GM12878 (cell line): ENCODE results near the gene PTCD1. TPM values are rescaled to one million over a fixed set of nuclear protein-coding genes. Genes with fewer than 3 reads are reported as not detected.

ENCODE experiments used
- ATAC-seq: fragments of 200-7000 bp; cut with Tn5 transposase; 3 replicates; pipeline ENCODE4 v1.9.1; 2020; ENCODE audit warnings: mild to moderate bottlenecking, moderate library complexity
- BruUV-seq: library from RNA; stranded (reverse); fragments of 400-500 nt; replicated peaks from 2 replicates; lab custom pipeline; 2021; lab: Mats Ljungman, UMichigan
- CTCF ChIA-PET: fragments of 300-600 bp; sonication (Branson Sonifier 250); formaldehyde crosslinking; extraction: SDS; loops from one replicate; lab custom pipeline; 2021; ENCODE audit warnings: inconsistent platforms; lab: Yijun Ruan, JAX
- POLR2A ChIA-PET: fragments of 350-600 bp; formaldehyde crosslinking; extraction: SDS; loops from one replicate; lab custom pipeline; 2021; ENCODE audit warnings: inconsistent platforms; lab: Charles Lee
- RAD21 ChIA-PET: fragments of 300-600 bp; sonication (Branson Sonifier 250); formaldehyde crosslinking; loops from one replicate; lab custom pipeline; 2023; ENCODE audit warnings: antibody characterized with exemption; ENCODE audit not compliant: unreplicated experiment; lab: Charles Lee
- SMC1A ChIA-PET: fragments of 300-600 bp; sonication (Branson Sonifier 250); formaldehyde crosslinking; loops from one replicate; lab custom pipeline; 2023; ENCODE audit not compliant: unreplicated experiment, uncharacterized antibody; lab: Charles Lee
- DNase-seq: peaks from one replicate; pipeline ENCODE4 v3.0.0-alpha.2; 2011; ENCODE audit warnings: low read depth, low spot score
- FAIRE-seq: peaks from 3 replicates; lab custom pipeline; 2011; peaks lifted over from hg19 to GRCh38; lab: Jason Lieb, UNC
- H2AFZ ChIP-seq: 2 replicates; pipeline ENCODE4 v1.6.0; 2011; ENCODE audit warnings: low read depth, low read length, control low read depth; ENCODE audit not compliant: control insufficient read depth
- H3K27ac ChIP-seq: 2 replicates; pipeline ENCODE4 v1.5.1; 2011; ENCODE audit warnings: control low read depth; ENCODE audit not compliant: control insufficient read depth, insufficient read depth
- H3K27me3 ChIP-seq, 2 experiments: replicated peaks in 1 of 2; 2 replicates each; pipeline versions ENCODE4 v1.6.0 to v1.6.1; 2011; ENCODE audit warnings: low read length in 1 of 2; ENCODE audit not compliant: control insufficient read depth in 2 of 2, insufficient read depth in 2 of 2
- H3K36me3 ChIP-seq, 2 experiments: 2 replicates each; pipeline ENCODE4 v1.5.1; 2011; ENCODE audit warnings: low read length in 1 of 2; ENCODE audit not compliant: control insufficient read depth in 2 of 2, insufficient read depth in 2 of 2
- H3K4me1 ChIP-seq: 2 replicates; pipeline ENCODE4 v1.6.1; 2011; ENCODE audit warnings: mild to moderate bottlenecking, low read length, moderate library complexity, mixed read lengths; ENCODE audit not compliant: control insufficient read depth, insufficient read depth
- H3K4me2 ChIP-seq: 2 replicates; pipeline ENCODE4 v1.6.0; 2011; ENCODE audit warnings: control low read depth; ENCODE audit not compliant: control insufficient read depth, insufficient read depth
- H3K4me3 ChIP-seq: fragments of 200-600 bp; sonication (generic); 2 replicates; pipeline ENCODE4 v1.5.1; 2016
- H3K79me2 ChIP-seq: 2 replicates; pipeline ENCODE4 v1.6.0; 2011; ENCODE audit warnings: low read length; ENCODE audit not compliant: control insufficient read depth, insufficient read depth
- H3K9ac ChIP-seq: 2 replicates; pipeline ENCODE4 v1.8.0; 2011; ENCODE audit warnings: low read length, control low read depth, mixed read lengths; ENCODE audit not compliant: control insufficient read depth, insufficient read depth
- H3K9me3 ChIP-seq: replicated peaks from 3 replicates; pipeline ENCODE4 v1.5.1; 2011; ENCODE audit warnings: mild to moderate bottlenecking, low read length; ENCODE audit not compliant: control insufficient read depth, insufficient read depth
- H4K20me1 ChIP-seq: 2 replicates; pipeline ENCODE4 v1.6.0; 2011; ENCODE audit not compliant: control insufficient read depth, insufficient read depth
- BMI1 ChIP-seq: fragments of 450-650 bp; IDR thresholded peaks from 2 replicates; pipeline ENCODE4 v1.6.1; 2016; ENCODE audit warnings: mild to moderate bottlenecking, moderate library complexity, borderline replicate concordance
- HDAC6 ChIP-seq: fragments of 200-600 bp; sonication (generic); IDR thresholded peaks from one replicate; pipeline ENCODE4 v1.8.0; 2017; ENCODE audit warnings: antibody characterized with exemption; ENCODE audit not compliant: unreplicated experiment
- RAD21 ChIP-seq: IDR thresholded peaks from 2 replicates; pipeline ENCODE4 v1.6.1; 2011; ENCODE audit warnings: mild to moderate bottlenecking, low read depth, low read length, moderate library complexity; ENCODE audit not compliant: insufficient read depth
- TARDBP ChIP-seq: IDR thresholded peaks from 2 replicates; pipeline ENCODE4 v1.6.1; 2016; ENCODE audit warnings: borderline replicate concordance
- TCF7 ChIP-seq: IDR thresholded peaks from 2 replicates; pipeline ENCODE4 v1.6.1; 2014; ENCODE audit warnings: antibody characterized with exemption, borderline replicate concordance
- ZSCAN29 ChIP-seq: fragments of 450-650 bp; IDR thresholded peaks from 2 replicates; pipeline ENCODE4 v1.6.1; 2017; ENCODE audit warnings: mild to moderate bottlenecking, moderate library complexity
- WGBS: methylation state at CpG from one replicate; pipeline ENCODE4 v1.1.6; 2016; ENCODE audit warnings: low lambda C conversion rate; ENCODE audit not compliant: insufficient replicate concordance, insufficient coverage; ENCODE audit errors: missing lambda C conversion rate; 5-methylcytosine and 5-hydroxymethylcytosine counted together
- in situ Hi-C: fragments of 300-500 bp; cut with MboI; formaldehyde crosslinking; loops from 9 replicates; pipeline ENCODE4 v1.14.3; 2018; ENCODE audit warnings: mixed read lengths
- intact Hi-C: fragments of 100-400 bp; cut with micrococcal nuclease; formaldehyde crosslinking; loops from one replicate; pipeline ENCODE4 v1.14.2; 2022; ENCODE audit not compliant: unreplicated experiment
- polyA plus RNA-seq, 11 experiments: library from polyadenylated mRNA; depleted of rRNA in 4 of 11; unstranded in 6 of 11; stranded (reverse) in 5 of 11; fragments of >200 nt; fragmentation: Nextera tagmentation in 4 of 11; fragmentation: Illumina TruSeq in 1 of 11; extraction: Ambion mirVana in 4 of 11; extraction: Trizol in 1 of 11; gene quantifications; 1 replicate in 1 of 11; 2 replicates in 10 of 11; pipeline versions ENCODE4 v1.2.1 to v1.2.3, GENCODE V29; 2011 to 2016; ENCODE audit warnings: inconsistent platforms in 2 of 11, missing spikeins in 2 of 11, low read depth in 1 of 11
- total RNA-seq, 4 experiments: library from RNA; depleted of rRNA in 3 of 4; stranded (reverse); fragments of >200 nt in 3 of 4; fragmentation: Illumina TruSeq in 1 of 4; extraction: Trizol in 1 of 4; gene quantifications; 2 replicates each; pipeline versions ENCODE4 v1.2.1 to v1.2.3, GENCODE V29; 2013 to 2021
- TF ChIP-seq, protein P1 (sequence below), 3 experiments: IDR thresholded peaks in 2 of 3; conservative IDR thresholded peaks in 1 of 3; 2 replicates each; pipeline ENCODE4 v1.5.1; 2011; ENCODE audit warnings: low read depth in 3 of 3, low read length in 3 of 3, mild to moderate bottlenecking in 3 of 3, control low read depth in 2 of 3, moderate library complexity in 2 of 3, inconsistent platforms in 1 of 3, mixed read lengths in 1 of 3; ENCODE audit not compliant: control insufficient read depth in 2 of 3, insufficient read depth in 1 of 3; ENCODE audit errors: extremely low read depth in 1 of 3
- TF ChIP-seq, protein P2 (sequence below): fragments of 450-650 bp; IDR thresholded peaks from 2 replicates; pipeline ENCODE4 v1.6.1; 2014; ENCODE audit warnings: mild to moderate bottlenecking
- TF ChIP-seq, protein P3 (sequence below): fragments of 450-650 bp; IDR thresholded peaks from 2 replicates; pipeline ENCODE4 v1.6.1; 2017; ENCODE audit warnings: mild to moderate bottlenecking
- TF ChIP-seq, protein P4 (sequence below): fragments of 450-650 bp; IDR thresholded peaks from 2 replicates; pipeline ENCODE4 v1.6.1; 2016; ENCODE audit warnings: mild to moderate bottlenecking, moderate library complexity, borderline replicate concordance

Gene PTCD1
- total and polyA plus RNA-seq, 10 of the 15 experiments (the other 5 are each of a cell fraction or from before 2014, with no cell fraction given) = 0.26 to 9.7 (median 5.0) TPM

DNA sequence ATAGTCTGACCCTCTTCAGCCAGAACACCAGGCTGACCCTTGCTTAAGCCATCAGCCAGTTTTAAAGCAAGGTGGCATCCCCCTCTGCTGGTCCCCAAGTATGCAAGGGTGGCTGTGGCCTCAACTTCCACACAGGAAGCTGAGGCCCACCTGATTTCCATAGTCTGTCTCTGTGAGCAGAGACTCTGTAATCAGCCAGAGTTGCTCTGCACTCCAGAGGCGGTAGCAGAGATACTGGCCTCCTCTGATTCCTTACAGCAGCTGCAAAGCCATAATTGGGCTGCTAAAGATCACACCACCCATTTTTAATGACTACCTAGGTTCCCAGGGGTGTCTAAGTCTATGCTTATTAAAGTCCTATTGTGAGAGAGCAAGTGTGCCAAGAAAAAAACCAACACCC lies 32.0 kb downstream of the PTCD1 start:
- H3K9ac ChIP-seq = peak overlapping the region; percentile 98
- peak overlapping the region; percentile 83 for H3K4me2 ChIP-seq
- intact Hi-C loops = loop anchor here (5.0 kb wide), 1 partner anchor 34 kb away; the partner anchor contains the start of gene ARPC1B
- ChIA-PET POLR2A (interaction anchor here (1.1 to 4.9 kb wide), 4 partner anchors 8 to 95 kb away, joined by 3 to 51 read pairs (median 10); partner anchors contain the start of genes CPSF4 and PTCD1), SMC1A (interaction anchor here (0.7 to 1.5 kb wide), 4 partner anchors 12 to 54 kb away, joined by 3 to 8 read pairs (median 4); no protein-coding TSS in a partner anchor), CTCF (interaction anchor here (0.9 to 4.6 kb wide), 9 partner anchors 8 to 431 kb away, joined by 3 to 31 read pairs (median 4); partner anchors contain the start of gene ARPC1A), RAD21 (interaction anchor here (1.6 to 2.2 kb wide), 2 partner anchors 27 to 41 kb away, joined by 5 to 15 read pairs; no protein-coding TSS in a partner anchor)
- DNase-seq (no peak), ATAC-seq (peak; percentile 8), FAIRE-seq (no peak)
- no peaks in the 10 kb centered on the region for H3K9me3 ChIP-seq
- H3K27me3 ChIP-seq = no peaks in the 10 kb centered on the region
- H3K4me1 ChIP-seq = peaks cover 12% of the 10 kb centered on the region
- H3K27ac ChIP-seq = peak overlapping the region; percentile 99; the same call in 1 of the 2 replicates
- in situ Hi-C loops = no loop called here
- no peaks in the 10 kb centered on the region for H4K20me1 ChIP-seq
- peak overlapping the region; percentile 100 for H3K4me3 ChIP-seq
- H3K36me3 ChIP-seq = peaks cover 6 to 19% of the 10 kb centered on the region in 2 experiments
- no TSS peak for BruUV-seq
- WGBS = 6% methylated on average over 1 of the region's 1 CpG
- no peak overlapping the region for H2AFZ ChIP-seq
- peaks cover 62% of the 10 kb centered on the region for H3K79me2 ChIP-seq
- TF ChIP-seq, protein P1, sequence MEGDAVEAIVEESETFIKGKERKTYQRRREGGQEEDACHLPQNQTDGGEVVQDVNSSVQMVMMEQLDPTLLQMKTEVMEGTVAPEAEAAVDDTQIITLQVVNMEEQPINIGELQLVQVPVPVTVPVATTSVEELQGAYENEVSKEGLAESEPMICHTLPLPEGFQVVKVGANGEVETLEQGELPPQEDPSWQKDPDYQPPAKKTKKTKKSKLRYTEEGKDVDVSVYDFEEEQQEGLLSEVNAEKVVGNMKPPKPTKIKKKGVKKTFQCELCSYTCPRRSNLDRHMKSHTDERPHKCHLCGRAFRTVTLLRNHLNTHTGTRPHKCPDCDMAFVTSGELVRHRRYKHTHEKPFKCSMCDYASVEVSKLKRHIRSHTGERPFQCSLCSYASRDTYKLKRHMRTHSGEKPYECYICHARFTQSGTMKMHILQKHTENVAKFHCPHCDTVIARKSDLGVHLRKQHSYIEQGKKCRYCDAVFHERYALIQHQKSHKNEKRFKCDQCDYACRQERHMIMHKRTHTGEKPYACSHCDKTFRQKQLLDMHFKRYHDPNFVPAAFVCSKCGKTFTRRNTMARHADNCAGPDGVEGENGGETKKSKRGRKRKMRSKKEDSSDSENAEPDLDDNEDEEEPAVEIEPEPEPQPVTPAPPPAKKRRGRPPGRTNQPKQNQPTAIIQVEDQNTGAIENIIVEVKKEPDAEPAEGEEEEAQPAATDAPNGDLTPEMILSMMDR (IDR thresholded peaks at IDR 0.05 in 2 of 3, conservative IDR thresholded peaks at IDR 0.05 in 1 of 3; ENCODE audit: control insufficient read depth in 2 of 3, extremely low read depth in 1 of 3, insufficient read depth in 1 of 3, low read depth in 3 of 3, low read length in 3 of 3) = peak in 2 of 3 experiments; percentile 15 to 35; a peak in 3 of 6 replicates
- TF ChIP-seq RAD21 (0 out of 2 replicates have a peak, but pooled peaks have one; percentile 16), ZSCAN29 (no peak), TCF7 (no peak), TARDBP (no peak), BMI1 (no peak), HDAC6 (no peak)
- TF ChIP-seq, protein P2, sequence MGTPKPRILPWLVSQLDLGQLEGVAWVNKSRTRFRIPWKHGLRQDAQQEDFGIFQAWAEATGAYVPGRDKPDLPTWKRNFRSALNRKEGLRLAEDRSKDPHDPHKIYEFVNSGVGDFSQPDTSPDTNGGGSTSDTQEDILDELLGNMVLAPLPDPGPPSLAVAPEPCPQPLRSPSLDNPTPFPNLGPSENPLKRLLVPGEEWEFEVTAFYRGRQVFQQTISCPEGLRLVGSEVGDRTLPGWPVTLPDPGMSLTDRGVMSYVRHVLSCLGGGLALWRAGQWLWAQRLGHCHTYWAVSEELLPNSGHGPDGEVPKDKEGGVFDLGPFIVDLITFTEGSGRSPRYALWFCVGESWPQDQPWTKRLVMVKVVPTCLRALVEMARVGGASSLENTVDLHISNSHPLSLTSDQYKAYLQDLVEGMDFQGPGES = no peak
- TF ChIP-seq, protein P3, sequence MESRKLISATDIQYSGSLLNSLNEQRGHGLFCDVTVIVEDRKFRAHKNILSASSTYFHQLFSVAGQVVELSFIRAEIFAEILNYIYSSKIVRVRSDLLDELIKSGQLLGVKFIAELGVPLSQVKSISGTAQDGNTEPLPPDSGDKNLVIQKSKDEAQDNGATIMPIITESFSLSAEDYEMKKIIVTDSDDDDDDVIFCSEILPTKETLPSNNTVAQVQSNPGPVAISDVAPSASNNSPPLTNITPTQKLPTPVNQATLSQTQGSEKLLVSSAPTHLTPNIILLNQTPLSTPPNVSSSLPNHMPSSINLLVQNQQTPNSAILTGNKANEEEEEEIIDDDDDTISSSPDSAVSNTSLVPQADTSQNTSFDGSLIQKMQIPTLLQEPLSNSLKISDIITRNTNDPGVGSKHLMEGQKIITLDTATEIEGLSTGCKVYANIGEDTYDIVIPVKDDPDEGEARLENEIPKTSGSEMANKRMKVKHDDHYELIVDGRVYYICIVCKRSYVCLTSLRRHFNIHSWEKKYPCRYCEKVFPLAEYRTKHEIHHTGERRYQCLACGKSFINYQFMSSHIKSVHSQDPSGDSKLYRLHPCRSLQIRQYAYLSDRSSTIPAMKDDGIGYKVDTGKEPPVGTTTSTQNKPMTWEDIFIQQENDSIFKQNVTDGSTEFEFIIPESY = no peak
- TF ChIP-seq, protein P4, sequence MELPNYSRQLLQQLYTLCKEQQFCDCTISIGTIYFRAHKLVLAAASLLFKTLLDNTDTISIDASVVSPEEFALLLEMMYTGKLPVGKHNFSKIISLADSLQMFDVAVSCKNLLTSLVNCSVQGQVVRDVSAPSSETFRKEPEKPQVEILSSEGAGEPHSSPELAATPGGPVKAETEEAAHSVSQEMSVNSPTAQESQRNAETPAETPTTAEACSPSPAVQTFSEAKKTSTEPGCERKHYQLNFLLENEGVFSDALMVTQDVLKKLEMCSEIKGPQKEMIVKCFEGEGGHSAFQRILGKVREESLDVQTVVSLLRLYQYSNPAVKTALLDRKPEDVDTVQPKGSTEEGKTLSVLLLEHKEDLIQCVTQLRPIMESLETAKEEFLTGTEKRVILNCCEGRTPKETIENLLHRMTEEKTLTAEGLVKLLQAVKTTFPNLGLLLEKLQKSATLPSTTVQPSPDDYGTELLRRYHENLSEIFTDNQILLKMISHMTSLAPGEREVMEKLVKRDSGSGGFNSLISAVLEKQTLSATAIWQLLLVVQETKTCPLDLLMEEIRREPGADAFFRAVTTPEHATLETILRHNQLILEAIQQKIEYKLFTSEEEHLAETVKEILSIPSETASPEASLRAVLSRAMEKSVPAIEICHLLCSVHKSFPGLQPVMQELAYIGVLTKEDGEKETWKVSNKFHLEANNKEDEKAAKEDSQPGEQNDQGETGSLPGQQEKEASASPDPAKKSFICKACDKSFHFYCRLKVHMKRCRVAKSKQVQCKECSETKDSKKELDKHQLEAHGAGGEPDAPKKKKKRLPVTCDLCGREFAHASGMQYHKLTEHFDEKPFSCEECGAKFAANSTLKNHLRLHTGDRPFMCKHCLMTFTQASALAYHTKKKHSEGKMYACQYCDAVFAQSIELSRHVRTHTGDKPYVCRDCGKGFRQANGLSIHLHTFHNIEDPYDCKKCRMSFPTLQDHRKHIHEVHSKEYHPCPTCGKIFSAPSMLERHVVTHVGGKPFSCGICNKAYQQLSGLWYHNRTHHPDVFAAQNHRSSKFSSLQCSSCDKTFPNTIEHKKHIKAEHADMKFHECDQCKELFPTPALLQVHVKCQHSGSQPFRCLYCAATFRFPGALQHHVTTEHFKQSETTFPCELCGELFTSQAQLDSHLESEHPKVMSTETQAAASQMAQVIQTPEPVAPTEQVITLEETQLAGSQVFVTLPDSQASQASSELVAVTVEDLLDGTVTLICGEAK = no peak
